NCI-H345 treated with DMSO at 0.1 percent for 48 hours (cell line): ENCODE measurements around the gene METTL13.
A peak's percentile ranks its signal among the peaks of the same experiment; 100 is the strongest.

Source experiments
- DNase-seq: peaks from one replicate; lab custom pipeline; 2025; ENCODE audit not compliant: unreplicated experiment; lab: John Stamatoyannopoulos, UW

Gene METTL13

DNA sequence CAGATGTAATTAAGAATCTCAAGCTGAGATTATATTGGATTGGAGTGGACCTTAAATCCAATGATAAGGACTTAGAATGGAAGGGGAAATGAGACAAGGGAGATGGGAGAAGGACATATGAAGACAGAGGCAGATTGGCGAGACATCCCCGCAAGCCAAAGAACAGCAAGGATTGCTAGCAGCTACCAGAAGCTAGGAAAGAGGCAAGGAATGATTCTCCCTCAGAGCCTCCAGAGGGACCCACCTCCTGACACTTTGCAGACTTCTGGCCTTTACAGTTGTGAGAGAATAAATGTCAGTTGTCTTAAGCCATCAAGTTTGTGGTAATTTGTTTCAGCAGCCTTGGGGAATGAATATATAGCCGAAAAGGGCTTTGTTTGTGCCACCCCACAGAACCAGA lies 20.7 kb downstream of the METTL13 start:
- no peak for DNase-seq

DNA sequence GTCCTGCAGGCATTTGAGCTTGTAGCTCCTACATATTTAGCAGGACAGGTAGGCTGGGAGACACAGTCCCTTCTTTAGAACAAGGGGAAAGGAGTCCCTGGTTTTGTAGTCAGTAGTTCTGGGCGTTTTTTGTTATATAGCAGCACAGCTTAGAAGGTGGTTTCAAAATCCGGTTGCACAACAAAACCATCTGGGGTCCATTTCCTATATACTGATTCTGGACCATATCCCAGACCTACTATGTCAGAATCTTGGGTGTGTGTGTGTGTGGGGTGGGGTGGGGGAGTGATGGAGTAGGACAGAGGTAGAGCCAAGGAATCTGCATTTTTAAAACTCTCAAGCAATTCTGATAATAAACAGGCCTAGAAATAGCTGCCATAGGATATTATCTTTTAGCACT lies 21.6 kb downstream of the METTL13 start:
- DNase-seq: no peak

- DNase-seq: no peak
Observed at GRCh38 chr1:171803461-171804022, 22.1 kb downstream of the METTL13 start.

- no peak for DNase-seq
Observed at GRCh38 chr1:171805395-171806115, 24.1 kb downstream of the METTL13 start.

- no peak for DNase-seq
Observed at GRCh38 chr1:171807556-171807955, 26.1 kb downstream of the METTL13 start.

DNA sequence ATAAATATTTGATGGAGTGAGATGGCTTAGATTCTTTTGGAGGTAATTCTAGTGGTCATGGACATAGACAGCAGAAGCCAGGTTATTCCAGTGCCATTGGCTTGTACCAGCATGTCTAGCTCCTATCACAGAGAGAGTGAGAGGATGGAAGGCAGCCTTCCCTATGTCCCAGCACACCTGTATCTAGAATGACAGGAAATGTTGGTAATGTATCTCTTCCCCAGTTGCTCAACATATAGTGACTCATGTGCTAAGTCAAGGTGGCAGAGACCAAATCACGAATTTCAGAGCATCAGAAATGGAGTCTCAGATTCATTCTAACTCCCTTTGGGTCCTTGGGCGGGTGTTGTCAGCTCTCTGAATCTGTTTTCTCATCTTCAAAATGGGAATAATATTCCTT lies 28.4 kb downstream of the METTL13 start:
- no peak for DNase-seq

DNA sequence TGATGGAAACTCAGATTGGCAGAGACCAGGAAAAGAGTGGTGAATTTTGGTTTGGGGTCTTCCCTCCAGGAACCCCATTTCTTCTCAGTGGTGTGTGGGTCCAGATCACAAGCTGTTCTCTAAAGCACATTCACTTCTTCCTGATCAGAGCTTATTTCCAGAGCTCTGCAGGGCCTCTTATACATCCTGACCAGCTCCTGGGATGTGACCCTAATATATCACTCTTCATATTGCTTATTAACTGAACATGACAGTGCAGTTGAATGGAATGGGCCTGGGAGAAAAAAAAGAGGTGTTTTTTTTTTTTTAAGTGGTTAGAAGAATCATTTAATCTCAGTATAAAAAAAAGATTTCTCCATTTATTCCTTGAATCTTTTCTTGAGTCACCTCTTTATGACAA lies 30.2 kb downstream of the METTL13 start:
- no peak for DNase-seq

DNA sequence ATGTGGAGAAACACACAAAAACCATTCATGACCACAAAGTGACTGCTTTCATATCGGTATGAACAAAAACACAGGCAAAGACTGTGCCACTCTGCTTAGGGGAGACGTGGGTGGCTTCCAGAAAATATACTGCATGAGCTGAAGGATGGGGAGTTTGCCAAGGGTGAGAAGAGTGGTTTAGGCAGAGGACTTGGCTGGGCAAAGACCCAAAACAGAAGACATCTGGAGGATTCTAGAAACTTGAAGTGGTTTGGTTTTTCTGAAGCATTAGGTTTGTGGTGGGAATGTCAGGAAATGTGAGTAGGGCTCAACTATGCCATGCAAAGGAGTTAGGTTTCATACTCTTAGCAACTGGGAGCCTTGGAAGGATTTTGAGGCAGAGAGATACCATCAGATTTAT lies 33.2 kb downstream of the METTL13 start:
- no peak for DNase-seq

GRCh38 chr1:171816300-171816901 lies 34.9 kb downstream of the METTL13 start:
- no peak for DNase-seq

DNA sequence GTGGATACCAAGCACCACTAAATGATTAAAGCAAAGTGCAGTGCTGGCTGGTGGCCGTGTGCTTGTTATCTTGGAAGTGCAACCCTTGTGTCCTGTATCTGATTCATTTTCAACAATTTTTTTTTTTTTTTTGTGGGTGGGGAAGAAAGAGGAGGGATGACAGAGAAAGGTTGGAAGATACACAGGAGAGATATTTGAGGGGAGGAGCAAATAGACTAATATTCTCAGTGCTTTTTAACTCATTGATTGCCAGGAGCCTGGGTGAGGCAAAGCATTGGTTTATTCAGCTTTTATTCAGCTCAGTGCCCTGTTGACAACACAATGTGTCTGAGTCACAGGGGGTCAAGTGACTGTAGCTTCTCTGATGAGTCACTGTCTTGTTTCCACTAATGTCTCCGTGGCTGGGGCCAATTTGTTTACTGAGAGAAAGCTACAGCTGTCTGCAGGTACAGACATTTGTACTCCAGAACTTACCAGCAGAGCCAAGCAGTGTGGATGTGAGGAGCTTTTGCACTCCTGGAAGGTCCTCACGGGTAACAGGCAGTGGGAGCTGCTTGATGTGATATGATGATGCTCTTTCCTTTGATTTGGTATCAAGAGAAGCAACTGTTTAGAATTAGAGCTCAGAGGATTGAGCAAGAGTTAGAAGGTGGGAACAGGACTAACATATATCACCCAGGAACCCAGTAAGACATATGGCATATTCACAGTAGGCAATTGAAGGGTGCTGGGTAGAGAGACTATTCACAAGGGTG lies 36.2 kb downstream of the METTL13 start:
- peak; percentile 2 for DNase-seq

DNA sequence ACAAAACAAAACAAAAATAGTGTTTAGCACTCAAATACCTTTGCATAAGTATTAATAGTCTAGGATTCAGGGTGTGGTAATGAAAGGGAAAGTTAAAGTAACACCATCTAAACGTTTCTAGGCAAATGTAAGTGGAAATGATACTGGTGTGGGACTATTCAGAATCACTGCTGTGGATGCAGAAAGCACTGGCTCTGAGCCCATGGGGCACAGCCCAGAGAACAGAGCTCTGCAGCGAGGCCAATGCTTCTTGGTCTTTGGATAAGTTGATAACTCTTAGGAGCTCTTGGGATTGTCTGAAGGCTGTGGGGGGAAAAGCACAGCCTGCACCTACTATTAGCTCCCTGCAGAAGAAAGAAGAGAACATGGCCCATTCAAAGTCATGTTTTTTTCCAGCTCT lies 38.5 kb downstream of the METTL13 start:
- DNase-seq: no peak

DNA sequence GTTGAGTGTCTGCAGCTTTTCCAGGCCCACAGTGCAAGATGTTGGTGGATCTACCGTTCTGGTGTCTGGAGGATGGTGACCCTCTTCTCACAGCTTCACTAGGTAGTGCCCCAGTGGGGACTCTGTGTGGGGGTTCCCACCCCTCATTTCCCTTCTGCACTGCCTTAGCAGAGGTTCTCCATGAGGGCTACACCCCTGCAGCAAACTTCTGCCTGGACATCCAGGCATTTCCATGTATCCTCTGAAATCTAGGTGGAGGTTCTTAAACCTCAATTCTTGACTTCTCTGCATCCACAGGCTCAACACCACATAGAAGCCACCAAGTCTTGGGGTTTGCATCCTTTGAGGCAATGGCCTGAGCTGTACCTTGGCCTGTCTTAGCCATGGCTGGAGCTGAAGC lies 45.5 kb downstream of the METTL13 start:
- DNase-seq: no peak

DNA sequence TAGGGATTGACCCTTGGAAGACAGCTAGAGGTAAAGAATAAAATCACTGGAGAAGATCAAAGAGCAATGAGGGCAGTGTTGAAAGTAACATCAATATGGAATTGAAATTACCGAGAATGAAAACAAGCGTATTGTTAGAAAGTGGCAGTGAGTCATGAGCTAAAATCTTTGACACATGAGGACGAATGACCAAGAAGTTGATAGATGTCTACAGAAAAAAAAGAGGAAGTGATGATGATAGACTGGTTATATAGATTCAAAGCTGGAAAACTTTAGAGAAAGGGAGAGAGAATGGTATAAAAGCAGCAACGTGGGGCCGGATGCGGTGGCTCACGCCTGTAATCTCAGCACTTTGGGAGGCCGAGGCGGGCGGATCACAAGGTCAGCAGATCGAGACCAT lies 47.3 kb downstream of the METTL13 start:
- no peak for DNase-seq

GRCh38 chr1:171833091-171833825 lies 51.8 kb downstream of the METTL13 start:
- no peak for DNase-seq

- DNase-seq: no peak
Observed at GRCh38 chr1:171834821-171835220, 53.4 kb downstream of the METTL13 start.

DNA sequence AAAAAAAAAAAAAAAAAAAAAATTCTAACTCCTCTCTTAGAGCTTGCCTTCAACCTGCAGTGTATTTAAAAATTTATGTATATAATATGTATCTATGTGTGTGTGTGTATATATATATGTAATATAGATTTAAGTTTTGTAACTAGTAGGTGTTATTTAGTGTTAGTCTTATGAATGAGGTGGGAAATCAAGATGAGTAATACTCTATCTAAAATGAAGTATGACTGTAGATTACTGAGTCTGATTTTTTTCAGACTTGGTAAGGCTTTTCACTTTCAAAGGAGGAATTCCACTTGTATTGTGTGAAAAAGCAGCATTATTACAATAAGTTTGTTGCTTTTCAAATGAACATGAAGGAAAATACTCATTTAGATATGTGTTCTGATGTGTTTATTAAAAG lies 54.4 kb downstream of the METTL13 start:
- no peak for DNase-seq

DNA sequence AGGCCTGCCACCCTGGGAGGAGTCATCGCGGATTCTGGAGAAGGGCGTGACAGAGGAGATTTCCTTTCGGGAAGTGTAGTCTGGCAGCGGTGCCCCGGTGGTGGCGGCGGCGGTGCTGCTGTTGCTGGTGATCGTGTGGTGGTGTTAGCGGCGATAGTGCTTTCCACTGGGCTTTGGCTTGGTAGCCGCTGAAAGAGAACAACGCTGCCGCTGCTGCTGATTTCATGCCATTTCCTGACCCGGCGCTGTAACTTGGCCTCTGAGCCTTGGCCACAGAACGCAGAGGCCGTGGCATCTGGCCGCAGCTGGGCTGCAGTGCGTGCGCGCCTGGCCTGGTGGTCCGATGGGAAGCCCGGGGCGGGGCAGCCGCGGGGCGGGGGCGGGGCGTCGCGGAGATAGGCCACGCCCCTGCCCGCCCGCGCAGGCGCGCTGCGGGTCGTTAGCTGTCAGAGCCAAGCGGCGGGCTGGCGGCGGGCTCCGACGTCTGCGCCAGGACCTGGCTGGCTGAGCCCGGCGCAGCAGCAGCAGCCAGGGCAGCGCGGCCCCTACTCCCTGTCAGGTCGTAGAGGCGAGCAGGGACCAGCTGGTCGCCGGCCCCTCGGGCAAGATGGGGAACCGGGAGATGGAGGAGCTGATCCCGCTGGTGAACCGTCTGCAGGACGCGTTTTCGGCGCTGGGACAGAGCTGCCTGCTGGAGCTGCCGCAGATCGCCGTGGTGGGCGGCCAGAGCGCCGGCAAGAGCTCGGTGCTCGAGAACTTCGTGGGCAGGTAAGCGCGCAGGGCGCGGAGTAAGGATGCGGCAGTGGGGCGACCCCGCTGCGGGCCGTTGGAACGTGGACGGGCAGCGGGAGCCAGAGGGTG lies 59.8 kb downstream of the METTL13 start, which contains the start of gene DNM3:
Gene DNM3 (plus strand): TSS at position 449 of the 861 bp plus-strand sequence. CDS start 159 bp downstream, at position 608.
- DNase-seq: peak; percentile 65

DNA sequence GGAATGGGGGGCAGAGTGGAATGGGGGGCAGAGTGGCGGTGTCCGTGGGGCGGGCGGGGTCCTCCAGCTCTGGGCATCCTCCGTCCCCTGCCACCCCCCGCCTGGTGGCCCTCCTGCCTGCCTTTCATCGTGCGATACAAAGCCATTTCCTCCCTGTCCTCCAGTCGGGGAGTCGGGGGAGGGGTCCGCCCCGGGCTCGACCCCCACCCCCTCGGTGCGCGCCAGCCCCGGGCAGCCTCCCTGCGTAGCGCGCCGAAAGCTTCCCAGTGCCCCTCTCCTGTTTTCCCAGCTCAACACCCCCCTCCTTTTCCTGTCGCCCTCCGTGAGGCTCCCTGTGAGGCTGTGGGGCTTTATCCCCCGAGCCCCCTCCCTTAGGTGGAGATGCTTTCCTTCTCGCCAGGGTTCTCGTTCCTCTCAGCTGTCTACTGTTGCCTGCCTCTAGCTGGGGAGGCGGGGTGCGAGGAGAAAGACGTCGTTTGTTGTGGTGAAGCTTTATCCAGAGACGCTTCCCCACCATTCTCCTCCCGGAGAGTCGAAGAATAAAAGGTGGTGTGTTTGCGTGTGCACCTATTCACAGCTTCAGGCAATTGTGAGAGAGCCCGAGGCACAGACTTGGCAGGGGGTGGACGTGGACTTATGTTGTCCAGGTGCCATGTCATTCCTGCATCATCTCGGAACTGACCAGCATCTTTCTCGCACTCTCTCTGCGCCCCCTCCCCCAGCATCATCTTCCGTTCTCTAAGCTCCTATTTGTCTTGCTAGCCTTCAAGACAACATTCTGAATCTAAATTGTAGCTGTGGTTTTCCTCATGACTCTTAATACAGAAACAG lies 60.7 kb downstream of the METTL13 start:
- DNase-seq: no peak

DNA sequence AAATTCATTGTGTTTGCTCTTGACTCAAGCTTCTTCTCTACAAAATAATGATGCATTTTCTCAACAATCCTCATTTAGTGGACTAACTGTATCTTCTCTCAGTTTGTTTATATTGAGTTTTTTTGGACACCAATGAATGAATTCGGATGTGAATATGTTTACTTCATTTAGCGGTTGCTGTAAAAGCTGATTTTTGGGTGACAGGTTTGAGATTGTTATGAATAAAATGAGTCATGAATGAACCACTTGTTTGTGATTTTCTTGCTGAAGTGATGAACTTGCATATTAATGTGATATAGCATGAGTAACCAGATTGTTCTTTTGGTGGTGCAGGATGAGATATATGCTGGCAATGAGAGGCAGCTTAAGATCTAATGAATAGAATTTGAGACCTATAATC lies 62.9 kb downstream of the METTL13 start:
- no peak for DNase-seq
